HG02938 (cell line): ENCODE data around the gene KRT3.

Experiments
- ATAC-seq: cut with Tn5 transposase; IDR thresholded peaks from one replicate; pipeline ENCODE4 v1.9.1; 2021; ENCODE audit warnings: mild to moderate bottlenecking, moderate library complexity; ENCODE audit not compliant: unreplicated experiment

Gene KRT3

DNA sequence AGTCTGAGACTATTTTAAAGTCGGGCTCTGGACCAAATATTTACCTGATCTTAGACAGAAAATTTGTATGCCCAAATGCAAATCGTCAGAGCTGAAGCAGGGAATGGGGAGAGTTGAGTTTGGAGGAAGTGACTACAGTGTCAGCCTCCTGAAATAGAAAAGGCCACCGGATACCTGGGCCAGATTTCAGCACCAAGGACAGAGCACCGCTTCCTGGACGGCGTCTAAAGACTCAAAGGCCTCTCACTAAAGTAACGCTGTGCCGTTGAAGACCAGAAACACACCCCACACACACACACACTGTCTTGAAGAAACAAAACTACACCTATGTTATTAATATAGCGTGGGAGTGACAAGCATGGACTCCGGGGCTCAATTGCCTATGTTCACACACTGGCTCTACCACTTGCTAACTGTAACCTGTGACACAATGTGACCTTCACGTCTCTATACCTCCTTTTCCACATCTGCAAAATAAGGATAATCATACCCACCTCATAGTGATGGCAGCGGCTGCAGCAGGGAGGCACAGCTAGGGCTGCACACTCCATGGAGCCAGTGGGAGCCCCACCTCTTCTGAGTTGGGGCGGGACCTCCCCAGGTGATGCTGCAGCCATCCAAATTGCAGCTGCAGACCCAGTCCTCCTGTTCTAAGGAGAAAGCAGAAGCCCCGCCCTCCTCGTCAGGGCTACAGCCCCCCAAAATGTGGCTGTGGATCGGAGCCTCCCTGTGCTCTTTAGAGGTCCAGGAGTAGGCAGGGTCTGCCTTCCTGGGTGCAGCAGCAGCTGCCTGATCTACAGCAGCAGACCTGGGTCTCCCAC, 54.3 kb downstream of the KRT3 start:
- ATAC-seq, result no peak

DNA sequence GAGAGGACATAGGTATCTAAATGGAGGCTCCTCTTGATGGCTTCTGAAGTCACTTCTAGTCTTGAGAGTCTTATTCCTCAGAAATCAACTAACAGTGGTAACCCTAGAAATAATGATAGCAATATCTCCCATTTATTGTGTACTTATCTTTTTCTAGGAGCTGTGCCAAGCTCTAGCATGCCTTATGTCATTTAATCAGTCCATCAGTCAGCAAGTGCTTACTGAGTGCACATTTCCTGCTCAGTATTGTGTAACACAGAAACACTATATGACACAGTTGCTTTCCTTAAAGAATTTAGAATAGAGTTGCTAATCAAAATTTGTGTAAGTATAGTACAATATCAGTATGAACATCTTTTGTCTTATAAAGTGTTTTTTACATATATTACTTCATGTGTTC, 55.3 kb downstream of the KRT3 start:
- no peak for ATAC-seq

- no peak for ATAC-seq
Observed at GRCh38 chr12:52739963-52740362, 56.0 kb downstream of the KRT3 start.
